ENCODE data around the gene BCAM.

- no peak for TF ChIP-seq EZH2phosphoT487 (IDR thresholded peaks at IDR 0.05; ENCODE audit: insufficient read depth, low read depth)
- no peak for TF ChIP-seq EZH2 (IDR thresholded peaks at IDR 0.05; ENCODE audit: insufficient read depth, poor library complexity, severe bottlenecking)
Measured at GRCh38 chr19:44783545-44783944, 25.4 kb upstream of the BCAM start.
